ENCODE measurements around the gene ACCSL.

ACCSL gene

GRCh38 chr11:44104481-44105294 lies 56.9 kb downstream of the ACCSL start:
- Histone ChIP-seq H3K27ac (no peak overlapping the region), H3K9me3 (ENCODE audit: severe bottlenecking) (no peaks in the 10 kb centered on the region), H3K36me3 (peaks cover 15% of the 10 kb centered on the region), H3K27me3 (ENCODE audit: insufficient read depth, low read depth, severe bottlenecking) (no peaks in the 10 kb centered on the region), H3K4me3 (ENCODE audit: low read depth, low read length) (no peak overlapping the region)
- no peak for TF ChIP-seq CTCF (IDR thresholded peaks at IDR 0.05; ENCODE audit: low read depth, low read length)
- no peak for DNase-seq

- Histone ChIP-seq H3K4me3 (ENCODE audit: low read depth, low read length) (no peak overlapping the region), H3K27me3 (ENCODE audit: insufficient read depth, low read depth, severe bottlenecking) (no peaks in the 10 kb centered on the region), H3K27ac (no peak overlapping the region), H3K9me3 (ENCODE audit: severe bottlenecking) (no peaks in the 10 kb centered on the region), H3K36me3 (peaks cover 39% of the 10 kb centered on the region)
- no peak for DNase-seq
- TF ChIP-seq CTCF (IDR thresholded peaks at IDR 0.05; ENCODE audit: low read depth, low read length): no peak
Observed at GRCh38 chr11:44108260-44108659, 60.5 kb downstream of the ACCSL start.

All from WERI-Rb-1 (cell line).